HG02852 (cell line): Measurements from ENCODE around the gene MRI1.
"Not testable (repeated sequence)": the region's sequence is repeated elsewhere in the genome, so short reads cannot be mapped to it uniquely, and the experiment has no call there.

Experiments used
- ATAC-seq: cut with Tn5 transposase; IDR thresholded peaks from one replicate; pipeline ENCODE4 v1.9.1; 2021; ENCODE audit warnings: mild to moderate bottlenecking, moderate library complexity; ENCODE audit not compliant: unreplicated experiment

Gene MRI1

DNA sequence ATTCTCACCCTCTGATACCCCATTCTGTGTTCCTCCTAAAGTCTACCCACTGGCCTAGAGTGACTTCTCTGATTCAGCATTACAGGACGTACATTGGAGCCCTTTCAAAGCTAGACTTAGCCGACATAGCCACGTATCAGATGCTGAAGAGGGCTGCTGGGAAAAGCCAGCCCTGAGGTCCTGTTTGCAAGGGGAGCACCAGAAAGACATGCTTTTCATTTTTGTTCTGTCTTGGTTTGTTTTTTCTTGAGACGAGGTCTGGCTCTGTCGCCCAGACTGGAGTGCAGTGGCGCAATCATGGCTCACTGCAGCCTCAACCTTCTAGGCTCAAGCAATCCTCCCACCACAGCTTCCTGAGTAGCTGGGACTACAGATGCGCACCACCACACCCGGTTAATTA is 24.7 kb downstream of the MRI1 start:
- ATAC-seq: no peak

DNA sequence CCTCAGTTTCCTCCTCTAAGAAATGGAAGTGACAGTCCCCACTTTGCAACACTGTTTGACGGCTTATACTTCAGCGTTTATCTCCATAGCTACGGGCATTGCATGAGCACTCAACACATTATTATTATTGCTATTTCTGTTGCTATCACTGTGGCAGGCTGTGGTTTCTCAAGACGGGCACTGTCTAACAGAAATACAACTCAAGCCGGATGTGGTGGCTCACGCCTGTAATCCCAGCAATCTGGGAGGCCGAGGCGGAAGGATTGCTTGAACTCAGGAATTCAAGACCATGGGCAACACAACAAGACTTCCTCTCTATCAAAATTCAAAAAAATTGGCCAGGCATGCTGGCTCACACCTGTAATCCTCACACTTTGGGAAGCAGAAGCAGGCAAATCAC is 26.0 kb downstream of the MRI1 start:
- ATAC-seq: no peak

DNA sequence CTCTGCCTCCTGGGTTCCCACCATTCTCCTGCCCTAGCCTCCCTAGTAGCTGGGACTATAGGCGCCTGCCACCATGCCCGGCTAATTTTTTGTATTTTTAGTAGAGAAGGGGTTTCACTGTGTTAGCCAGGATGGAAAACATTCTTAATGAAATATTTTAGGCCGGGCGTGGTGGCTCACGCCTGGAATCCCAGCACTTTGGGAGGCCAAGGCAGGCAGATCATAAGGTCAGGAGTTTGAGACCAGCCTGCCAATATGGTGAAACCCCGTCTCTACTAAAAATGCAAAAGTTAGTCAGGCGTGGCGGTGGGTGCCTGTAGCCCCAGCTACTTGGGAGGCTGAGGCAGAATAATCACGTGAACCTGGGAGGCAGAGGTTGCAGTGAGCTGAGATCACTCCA is 29.0 kb downstream of the MRI1 start:
- not testable (repeated sequence) for ATAC-seq

DNA sequence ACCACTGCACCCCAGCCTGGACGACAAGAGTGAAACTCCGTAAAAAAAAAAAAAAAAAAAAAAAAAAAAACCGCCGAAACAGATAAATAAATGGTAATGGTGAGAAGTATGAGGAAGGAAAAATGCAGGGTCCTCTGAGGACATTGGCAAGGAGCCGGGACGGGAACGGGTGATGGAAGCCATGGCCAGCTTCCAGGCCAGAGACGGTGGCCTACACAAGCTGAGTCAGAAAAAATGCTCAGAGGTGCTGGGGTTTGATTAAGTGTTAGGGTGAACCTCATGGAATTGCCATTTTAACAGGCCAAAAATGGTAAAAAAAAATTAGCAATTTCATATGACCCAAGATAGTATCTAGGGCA is 30.1 kb downstream of the MRI1 start:
- ATAC-seq: no peak

DNA sequence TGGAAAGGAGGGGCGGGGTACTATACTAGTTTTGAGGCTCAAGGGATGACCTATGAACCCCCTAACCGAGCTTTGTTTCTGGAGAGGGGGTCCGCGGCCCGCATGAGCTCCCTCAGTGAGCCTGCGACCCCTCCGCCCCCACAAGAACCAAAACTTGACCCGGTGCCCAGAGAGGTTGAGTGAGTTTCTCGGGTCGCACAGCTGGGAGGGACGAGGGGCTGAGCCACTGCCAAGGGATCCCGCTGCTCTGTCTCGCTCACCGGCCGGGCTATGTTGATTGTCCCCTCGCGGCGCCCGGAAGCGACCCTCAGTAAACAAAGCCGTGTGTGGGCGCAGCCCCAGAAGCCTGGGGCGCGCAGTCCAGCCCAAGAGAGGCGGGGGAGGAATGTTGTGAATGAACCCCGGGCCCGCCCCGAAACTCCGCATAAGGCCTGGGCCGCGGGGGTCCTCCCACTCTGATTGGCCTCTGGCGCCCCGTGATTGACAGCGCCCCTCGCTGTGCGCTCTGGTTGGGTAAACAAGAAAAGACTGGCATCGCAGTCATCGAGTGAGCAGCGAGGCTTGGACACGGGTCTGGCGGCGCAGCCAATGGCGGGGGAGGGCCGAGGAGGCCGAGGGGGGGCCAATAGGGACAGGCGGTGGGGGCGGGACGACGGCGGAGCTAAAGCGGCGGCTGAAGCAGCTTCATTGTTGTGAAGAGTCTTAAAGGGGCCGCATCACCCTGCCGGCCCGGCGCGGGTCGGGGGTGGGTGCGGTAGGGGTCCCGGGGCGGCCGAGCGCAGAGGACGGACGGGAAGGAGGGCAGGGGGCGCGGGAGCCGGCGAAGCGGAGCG is 30.7 kb downstream of the MRI1 start, which contains the start of gene ZSWIM4:
Gene ZSWIM4, plus strand, starts transcription at position 687 of the 833 bp plus-strand sequence. CDS start 206 bp downstream, outside the sequence.
- ATAC-seq: peak; percentile 95

DNA sequence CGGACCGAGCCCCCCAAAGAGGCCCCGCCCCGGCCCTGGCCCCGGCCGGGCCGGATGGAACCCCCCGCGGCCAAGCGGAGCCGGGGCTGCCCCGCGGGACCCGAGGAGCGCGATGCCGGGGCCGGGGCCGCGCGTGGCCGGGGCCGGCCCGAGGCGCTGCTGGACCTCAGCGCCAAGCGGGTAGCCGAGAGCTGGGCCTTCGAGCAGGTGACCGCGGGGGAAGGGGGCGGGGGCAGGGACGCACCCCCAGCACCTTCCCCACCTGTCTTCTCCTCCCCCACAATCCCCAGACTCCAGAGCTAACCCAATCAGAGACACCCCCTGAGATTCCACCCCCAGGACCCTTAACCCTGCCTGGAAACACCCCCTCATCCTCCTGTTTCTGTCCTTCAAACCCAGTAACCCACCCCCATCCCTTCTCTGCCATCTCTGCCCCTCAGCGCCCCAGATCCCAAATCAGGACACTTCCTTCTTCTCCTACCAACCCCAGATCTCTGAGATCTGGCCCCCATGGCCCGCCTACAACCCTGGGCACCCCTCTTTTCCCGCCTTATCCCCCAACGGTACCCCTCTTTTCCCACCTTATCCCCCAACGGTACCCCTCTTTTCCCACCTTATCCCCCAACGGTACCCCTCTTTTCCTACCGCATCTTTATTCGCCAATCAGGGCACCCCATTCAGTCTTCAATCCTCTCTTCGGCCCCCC is 31.4 kb downstream of the MRI1 start:
- ATAC-seq: peak; percentile 30

DNA sequence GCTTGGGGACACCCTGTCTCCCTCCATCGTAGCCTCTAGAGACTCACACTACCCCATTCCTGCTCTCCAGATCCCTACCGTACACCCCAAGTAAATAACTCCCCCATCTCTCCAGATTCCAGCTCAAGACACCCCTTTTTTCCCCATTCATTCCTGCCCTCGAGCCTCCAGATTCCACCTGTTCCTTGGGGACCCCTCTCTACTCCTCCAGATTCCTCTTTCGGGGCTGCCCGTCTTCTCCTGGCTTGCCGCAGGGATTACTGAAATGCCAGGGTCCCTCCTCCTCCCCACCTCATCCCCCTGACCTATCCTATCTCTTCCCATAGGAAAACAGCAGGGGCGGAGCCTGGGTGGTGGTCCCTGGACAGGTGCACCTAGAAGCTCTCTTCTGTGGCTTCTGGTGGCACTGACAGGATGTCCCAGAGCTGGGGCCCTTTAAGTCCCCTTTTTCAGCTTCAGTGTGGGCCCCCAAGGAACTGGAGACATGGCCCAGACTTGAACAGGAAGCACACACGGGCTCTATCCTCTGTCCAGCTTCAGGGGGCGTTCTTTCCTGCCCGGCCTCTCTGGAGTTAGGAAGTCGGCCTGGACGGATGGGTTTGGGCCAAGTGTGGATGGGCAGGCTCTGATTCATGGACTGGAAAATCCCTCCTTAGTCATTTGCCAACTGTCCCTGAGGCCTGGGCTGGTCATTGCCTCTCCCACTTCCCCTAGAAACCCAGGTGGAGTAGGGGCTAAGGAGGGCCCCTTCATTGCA is 32.2 kb downstream of the MRI1 start:
- no peak for ATAC-seq

DNA sequence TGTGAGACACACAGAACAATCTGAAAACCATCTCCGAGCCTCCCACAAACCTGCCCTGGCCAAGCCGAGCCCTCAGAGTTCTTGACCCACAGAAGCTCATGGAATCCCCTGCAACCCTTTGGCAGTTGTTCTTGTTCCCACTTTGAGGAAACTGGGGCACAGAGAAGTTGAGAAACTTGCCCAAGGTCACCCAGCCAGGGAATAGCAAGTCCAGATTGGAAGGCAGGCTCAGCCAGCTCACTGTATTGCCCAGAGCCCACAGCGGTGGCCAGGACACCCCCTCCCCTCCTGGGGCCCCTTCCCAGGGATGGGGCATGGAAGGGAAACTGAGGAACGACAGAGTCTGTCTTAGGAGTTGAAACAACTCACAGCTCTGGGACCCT is 32.7 kb downstream of the MRI1 start:
- no peak for ATAC-seq

DNA sequence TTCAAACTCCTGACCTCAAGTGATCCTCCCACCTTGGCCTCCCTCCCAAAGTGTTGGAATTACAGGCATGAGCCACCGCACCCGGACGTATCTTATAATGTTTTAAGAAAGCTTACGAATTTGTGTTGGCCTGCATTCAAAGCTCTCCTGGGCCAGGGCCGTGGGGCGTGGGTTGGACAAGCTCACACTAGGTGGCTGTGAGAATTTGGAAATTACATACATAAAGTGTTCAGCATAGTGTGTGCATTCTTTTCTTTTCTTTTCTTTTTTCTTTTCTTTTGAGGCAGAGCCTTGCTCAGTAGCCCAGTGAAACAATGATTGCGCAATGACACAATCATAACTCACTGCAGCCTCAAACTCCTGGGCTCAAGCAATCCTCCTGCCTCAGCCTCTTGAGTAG is 33.5 kb downstream of the MRI1 start:
- no peak for ATAC-seq

DNA sequence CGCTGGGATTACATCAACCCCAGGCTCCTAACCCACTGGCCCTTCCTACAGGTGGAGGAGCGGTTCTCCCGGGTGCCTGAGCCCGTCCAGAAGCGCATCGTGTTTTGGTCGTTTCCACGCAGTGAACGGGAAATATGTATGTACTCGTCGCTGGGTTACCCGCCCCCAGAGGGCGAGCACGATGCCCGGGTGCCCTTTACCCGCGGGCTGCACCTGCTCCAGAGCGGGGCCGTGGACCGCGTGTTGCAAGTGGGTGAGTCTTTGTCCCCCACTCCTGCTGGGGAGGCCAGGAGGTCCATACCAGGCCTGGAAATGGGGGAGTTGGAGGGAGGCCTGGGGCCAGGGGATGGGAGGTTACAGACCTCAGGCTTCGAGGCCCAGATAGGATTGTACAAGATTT is 35.3 kb downstream of the MRI1 start:
- ATAC-seq: no peak

DNA sequence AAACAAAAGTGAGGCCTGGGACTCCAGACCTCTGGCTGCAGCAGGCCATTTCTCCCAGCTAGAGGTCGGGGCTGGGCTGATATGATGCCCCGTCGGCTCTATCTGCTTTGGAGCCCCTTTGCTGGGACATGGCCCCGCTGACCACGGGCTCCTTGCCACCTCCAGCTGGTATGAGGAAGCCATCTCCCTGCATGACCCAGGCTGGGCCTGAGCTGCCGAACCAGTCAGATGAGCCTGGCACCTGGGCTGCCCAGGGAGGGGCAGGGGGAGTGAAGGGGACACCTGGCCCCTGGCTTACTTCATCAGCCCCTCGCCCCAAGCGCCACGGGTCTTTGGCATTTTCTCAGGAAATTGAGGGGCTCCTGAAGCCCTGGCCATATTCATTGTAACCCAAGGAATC is 38.7 kb downstream of the MRI1 start:
- ATAC-seq: no peak

DNA sequence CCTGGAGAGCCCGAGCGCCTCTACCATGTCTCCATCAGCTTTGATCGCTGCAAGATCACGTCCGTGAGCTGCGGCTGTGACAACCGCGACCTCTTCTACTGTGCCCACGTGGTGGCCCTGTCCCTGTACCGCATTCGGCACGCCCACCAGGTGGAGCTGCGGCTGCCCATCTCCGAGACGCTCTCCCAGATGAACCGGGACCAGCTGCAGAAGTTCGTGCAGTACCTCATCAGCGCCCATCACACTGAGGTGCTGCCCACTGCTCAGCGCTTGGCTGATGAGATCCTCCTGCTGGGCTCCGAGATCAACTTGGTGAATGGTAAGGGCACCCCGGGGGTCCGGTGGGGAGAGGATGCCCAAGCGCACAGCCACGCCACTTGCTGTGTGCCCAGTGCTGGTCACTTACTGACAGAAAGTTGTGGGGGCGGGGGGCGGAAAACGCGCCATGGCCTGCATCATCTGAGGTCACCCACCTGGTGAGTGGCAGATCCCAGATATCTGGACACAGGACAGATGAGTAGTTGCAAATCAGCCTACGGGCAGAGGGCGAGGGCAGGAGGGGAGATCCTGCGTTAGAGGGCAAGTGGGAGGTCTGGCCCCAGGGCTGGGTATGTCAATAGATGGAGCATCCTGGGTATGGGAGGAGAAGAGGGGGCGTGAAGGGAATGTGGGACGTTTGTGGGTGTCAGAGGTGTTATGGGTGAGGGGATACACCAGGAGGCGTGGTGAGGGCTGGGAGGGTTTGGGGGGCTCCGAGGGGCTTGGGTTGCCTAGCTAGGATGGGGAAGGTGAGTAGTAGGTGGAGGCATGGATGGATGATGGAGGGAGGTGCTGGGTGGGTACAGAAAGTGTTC is 40.7 kb downstream of the MRI1 start:
- ATAC-seq: no peak

DNA sequence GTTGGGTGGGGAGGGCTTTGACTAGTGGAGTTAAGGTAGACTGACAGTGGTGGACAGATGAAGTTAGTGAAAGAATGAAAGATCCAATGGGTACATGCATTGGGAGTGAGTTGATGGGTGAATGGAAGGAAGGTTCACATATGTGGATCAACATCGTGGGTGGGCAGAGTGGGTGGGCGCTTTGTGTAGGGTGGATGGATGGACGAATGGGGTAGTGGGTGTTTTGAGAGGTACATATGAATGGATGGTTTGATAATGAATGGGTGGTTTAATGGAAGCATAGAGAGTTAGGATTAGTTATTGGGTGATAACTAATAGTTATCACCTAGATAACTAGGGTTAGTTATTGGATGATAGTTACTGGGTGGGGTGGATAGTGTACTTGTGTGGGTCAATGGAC is 42.4 kb downstream of the MRI1 start:
- no peak for ATAC-seq

DNA sequence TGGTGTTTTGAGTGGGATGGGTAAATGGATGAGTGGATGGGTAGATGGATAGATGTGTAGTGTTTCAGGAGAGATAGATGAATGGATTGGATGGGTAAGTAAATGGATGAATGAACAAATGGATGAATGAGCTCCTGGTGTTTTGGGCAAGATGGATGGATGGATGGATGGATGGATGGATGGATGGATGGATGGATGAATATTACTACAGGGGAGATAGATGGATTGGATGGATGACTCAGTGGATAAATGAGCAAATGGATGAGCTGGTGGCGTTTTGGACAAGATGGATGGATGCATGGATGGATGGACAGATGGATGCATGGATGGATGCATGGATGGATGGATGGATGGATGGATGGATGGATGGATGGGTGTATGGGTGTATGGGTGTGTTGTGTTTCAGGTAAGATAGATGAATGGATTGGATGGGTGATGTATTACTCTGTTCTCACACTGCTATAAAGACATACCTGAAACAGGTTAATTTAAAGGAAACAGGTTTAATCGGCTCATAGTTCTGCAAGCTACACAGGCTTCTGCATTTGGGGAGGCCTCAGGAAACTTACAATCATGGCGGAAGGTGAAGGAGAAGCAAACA is 43.2 kb downstream of the MRI1 start:
- ATAC-seq: no peak

DNA sequence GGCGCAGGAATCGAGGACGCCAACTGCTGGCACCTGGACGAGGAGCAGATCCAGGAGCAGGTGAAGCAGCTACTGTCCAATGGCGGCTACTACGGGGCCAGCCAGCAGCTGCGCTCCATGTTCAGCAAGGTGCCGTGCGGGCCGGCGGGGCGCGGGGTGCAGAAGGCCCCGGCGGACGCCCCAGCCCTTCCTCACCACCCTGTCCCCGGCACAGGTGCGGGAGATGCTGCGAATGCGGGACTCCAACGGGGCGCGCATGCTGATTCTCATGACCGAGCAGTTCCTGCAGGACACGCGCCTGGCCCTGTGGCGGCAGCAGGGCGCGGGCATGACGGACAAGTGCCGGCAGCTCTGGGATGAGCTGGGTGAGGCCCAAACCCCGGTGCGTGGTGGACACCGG is 44.5 kb downstream of the MRI1 start:
- ATAC-seq: no peak

DNA sequence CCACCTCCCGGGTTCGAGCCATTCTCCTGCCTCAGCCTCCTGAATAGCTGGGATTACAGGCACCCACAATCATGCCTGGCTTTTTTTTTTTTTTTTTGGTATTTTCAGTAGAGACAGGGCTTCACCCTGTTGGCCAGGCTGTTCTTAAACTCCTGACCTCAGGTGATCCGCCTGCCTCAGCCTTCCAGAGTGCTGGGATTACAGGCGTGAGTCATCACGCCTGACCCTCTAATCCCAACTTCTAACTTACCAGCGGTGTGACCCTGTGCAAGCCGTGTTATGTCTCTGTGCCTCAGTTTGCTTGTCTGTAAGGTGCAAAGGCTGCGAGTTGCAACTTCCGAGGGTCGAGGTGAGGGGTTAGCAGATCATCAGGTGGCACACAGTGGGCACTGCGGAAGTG is 48.2 kb downstream of the MRI1 start:
- ATAC-seq: no peak

DNA sequence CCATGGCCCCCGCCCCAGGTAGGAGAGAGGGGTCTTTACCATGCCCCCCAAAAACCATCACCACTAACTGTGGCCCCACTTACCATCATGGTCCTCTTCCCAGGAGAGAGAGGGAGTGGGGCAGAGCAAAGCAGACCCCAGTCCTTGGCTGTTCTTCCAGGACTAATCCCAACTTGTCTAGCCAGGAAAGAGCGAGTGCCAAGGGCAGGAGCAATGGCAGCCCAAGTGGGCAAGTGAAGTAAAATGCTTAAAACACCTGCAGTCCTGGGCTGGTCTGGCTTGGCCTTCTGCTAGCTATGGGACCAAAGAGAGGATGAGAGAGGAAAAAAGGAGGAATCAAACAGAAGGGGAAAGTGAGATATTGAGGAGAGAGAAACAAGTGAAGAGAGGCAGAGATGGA is 48.8 kb downstream of the MRI1 start:
- ATAC-seq: no peak

DNA sequence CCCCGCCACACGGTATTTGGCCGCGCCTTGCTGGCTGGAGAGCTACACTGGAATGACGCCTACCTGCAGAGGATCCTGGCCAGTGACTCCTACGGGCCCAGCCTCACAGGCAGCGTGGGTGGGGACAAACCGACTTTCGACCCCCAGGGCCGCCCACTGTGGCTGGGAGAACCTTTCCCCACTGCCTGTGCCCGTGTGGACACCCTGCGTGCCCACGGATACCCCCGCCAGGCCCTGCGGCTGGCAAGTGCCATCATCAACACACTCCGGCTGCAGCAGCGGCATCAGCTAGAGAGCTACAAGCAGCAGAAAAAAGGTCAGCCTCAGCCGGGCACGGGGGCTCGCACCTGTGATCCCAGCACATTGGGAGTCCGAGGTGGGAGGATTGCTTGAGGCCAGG is 50.2 kb downstream of the MRI1 start:
- no peak for ATAC-seq

DNA sequence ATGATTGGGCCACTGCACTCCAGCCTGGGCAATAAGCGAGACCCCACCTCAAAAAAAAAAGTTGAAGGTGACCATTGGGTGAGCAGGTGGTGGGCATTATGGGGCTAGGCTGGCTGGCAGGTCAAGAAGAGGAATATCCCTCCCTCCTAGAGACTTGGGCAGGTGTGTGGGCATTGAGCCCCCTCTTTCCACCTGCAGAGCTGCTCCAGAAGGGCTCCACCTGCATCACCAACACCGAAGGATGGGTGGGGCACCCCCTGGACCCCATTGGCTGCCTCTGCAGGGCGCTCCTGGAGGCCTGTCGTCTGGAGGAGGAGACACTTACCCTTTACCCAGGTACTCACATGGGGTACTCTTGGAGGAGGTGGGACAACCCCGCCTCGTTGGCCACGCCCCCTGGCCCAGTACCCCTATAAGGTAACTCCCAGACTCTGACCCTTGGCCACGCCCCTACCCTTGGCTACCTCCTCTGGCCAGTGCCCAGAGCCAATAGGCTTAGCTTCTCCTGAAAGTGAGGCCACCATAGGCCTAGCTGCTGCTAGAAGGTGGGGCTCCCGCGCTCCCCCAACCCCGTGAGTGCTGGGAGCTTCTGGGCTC is 52.8 kb downstream of the MRI1 start:
- ATAC-seq: no peak
